Measurements from ENCODE around the gene EPB41L1. TPM values are rescaled to one million over a fixed set of nuclear protein-coding genes. Genes with fewer than 3 reads are reported as not detected.

The EPB41L1 gene
- total and polyA plus RNA-seq, 2 donors from 2014 or later: 53.2 to 230 TPM

GRCh38 chr20:36197271-36197670, 42.7 kb downstream of the EPB41L1 start:
- Histone ChIP-seq H3K4me1 (ENCODE audit: control insufficient read depth in 2 of 3, insufficient read depth in 2 of 3, low read depth in 1 of 3, low read length in 3 of 3) (no peaks in the 10 kb centered on the region), H3K4me3 (ENCODE audit: low read length in 3 of 3) (no peak overlapping the region), H3K9ac (ENCODE audit: low read length in 3 of 3) (no peak overlapping the region), H3K27ac (ENCODE audit: low read depth in 2 of 2, low read length in 2 of 2) (no peak overlapping the region), H3K27me3 (ENCODE audit: control insufficient read depth, insufficient read depth, low read length) (no peaks in the 10 kb centered on the region), H3K36me3 (ENCODE audit: control insufficient read depth in 2 of 3, insufficient read depth in 3 of 3, low read length in 3 of 3) (peaks cover 3 to 70% (median 47%) of the 10 kb centered on the region in 3 donors), H3K9me3 (ENCODE audit: control insufficient read depth in 2 of 3, insufficient read depth in 1 of 3, low read length in 3 of 3) (no peaks in the 10 kb centered on the region)
- intact Hi-C loops (cut with DNase I): no loop called here
- FAIRE-seq: no peak
- TF ChIP-seq, protein P1, sequence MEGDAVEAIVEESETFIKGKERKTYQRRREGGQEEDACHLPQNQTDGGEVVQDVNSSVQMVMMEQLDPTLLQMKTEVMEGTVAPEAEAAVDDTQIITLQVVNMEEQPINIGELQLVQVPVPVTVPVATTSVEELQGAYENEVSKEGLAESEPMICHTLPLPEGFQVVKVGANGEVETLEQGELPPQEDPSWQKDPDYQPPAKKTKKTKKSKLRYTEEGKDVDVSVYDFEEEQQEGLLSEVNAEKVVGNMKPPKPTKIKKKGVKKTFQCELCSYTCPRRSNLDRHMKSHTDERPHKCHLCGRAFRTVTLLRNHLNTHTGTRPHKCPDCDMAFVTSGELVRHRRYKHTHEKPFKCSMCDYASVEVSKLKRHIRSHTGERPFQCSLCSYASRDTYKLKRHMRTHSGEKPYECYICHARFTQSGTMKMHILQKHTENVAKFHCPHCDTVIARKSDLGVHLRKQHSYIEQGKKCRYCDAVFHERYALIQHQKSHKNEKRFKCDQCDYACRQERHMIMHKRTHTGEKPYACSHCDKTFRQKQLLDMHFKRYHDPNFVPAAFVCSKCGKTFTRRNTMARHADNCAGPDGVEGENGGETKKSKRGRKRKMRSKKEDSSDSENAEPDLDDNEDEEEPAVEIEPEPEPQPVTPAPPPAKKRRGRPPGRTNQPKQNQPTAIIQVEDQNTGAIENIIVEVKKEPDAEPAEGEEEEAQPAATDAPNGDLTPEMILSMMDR (IDR thresholded peaks at IDR 0.05; ENCODE audit: borderline replicate concordance, extremely low read depth, insufficient read depth): no peak
- DNase-seq: peak in 1 of 5 donors; percentile 29

DNA sequence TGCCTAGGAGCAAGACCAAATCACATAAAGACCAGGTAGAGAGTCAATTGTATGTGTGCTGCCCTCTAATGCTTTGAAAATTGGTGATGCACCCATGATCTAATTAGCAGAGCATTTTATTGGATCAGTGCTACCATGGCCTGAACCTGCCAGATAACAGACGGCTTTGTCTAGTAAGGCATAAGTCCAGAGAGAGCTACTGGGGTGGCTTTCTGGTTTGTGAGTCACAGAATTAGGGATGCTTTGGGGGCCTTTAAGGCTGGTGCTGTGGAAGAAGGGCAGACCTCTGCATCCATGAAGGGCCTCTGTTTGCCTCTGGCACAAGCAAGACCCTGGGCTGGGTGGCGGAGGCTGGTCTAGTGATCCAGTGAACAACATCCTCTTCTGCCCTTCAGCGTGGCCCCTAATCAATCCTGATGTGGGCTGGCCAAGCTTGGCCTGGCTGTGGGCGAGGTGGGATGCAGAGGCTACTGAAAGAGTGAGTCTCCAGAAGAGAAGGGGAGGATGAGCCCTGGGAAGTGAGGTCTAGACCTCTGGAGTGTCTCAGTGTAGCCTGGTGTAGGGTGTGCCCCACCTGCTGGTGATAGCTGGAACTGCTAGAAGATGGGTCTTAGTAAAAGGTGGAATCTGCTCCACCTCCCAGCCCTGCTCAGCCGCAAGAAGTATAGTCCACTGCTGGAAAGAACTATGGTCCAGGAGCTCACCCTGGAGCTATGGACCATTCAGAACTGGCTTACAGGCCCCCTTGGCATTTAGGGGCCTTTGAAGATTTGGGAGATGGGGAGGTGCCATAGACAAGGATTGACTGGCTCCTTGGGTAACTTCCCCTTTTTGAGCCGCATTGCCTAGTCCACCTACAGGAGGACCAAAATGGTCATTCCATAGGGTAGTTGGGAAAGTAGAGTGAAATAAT, 45.1 kb downstream of the EPB41L1 start:
- Histone ChIP-seq H3K9ac (ENCODE audit: low read length in 3 of 3) (no peak overlapping the region), H3K4me1 (ENCODE audit: control insufficient read depth in 2 of 3, insufficient read depth in 2 of 3, low read depth in 1 of 3, low read length in 3 of 3) (no peaks in the 10 kb centered on the region), H3K4me3 (ENCODE audit: low read length in 3 of 3) (no peak overlapping the region), H3K27me3 (ENCODE audit: control insufficient read depth, insufficient read depth, low read length) (no peaks in the 10 kb centered on the region), H3K27ac (ENCODE audit: low read depth in 2 of 2, low read length in 2 of 2) (no peak overlapping the region), H3K36me3 (ENCODE audit: control insufficient read depth in 2 of 3, insufficient read depth in 3 of 3, low read length in 3 of 3) (peaks cover 3 to 64% (median 29%) of the 10 kb centered on the region in 3 donors), H3K9me3 (ENCODE audit: control insufficient read depth in 2 of 3, insufficient read depth in 1 of 3, low read length in 3 of 3) (no peaks in the 10 kb centered on the region)
- DNase-seq (peak; percentile 48 to 90 (median 84)), FAIRE-seq (no peak)
- intact Hi-C loops (cut with DNase I): no loop called here
- TF ChIP-seq, protein P1 (IDR thresholded peaks at IDR 0.05; ENCODE audit: borderline replicate concordance, extremely low read depth, insufficient read depth): peak; percentile 88

DNA sequence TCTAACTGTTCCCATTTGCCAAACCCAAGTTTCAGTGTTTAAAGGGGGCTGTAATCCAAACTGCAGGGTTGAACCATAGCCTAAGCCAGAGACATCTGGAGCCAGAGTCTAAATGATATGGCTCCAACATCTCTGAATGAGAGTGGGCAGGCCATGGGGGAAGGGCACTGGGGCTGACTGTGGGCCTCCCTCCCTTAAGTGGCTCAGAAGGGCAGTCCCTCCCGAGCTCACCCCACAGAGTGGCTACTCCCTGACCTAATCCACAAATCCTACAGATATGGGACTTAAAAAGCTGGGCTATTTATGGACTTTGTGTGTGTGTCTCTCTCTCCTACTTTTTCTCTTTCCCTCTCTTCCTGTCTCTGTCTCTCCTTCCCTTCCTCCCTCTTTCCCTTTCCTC, 45.9 kb downstream of the EPB41L1 start:
- H3K27me3 ChIP-seq (ENCODE audit: control insufficient read depth, insufficient read depth, low read length): no peaks in the 10 kb centered on the region

More for the DNA sequence above, 45.9 kb downstream of the EPB41L1 start:
- Histone ChIP-seq H3K9me3 (ENCODE audit: control insufficient read depth in 2 of 3, insufficient read depth in 1 of 3, low read length in 3 of 3) (no peaks in the 10 kb centered on the region), H3K9ac (ENCODE audit: low read length in 3 of 3) (no peak overlapping the region), H3K27ac (ENCODE audit: low read depth in 2 of 2, low read length in 2 of 2) (no peak overlapping the region), H3K4me3 (ENCODE audit: low read length in 3 of 3) (no peak overlapping the region), H3K4me1 (ENCODE audit: control insufficient read depth in 2 of 3, insufficient read depth in 2 of 3, low read depth in 1 of 3, low read length in 3 of 3) (no peaks in the 10 kb centered on the region), H3K36me3 (ENCODE audit: control insufficient read depth in 2 of 3, insufficient read depth in 3 of 3, low read length in 3 of 3) (peaks cover 3 to 63% (median 30%) of the 10 kb centered on the region in 3 donors)
- FAIRE-seq (no peak), DNase-seq (no peak)
- intact Hi-C loops (cut with DNase I): no loop called here
- TF ChIP-seq, protein P1 (IDR thresholded peaks at IDR 0.05; ENCODE audit: borderline replicate concordance, extremely low read depth, insufficient read depth): no peak

Data from kidney (tissue), 14 donors.